HEK293 (cell line): Measurements from ENCODE around the gene MUC12.

Experiments
- CTCF ChIA-PET: fragments of 350-600 bp; formaldehyde crosslinking; extraction: SDS; loops from one replicate; lab custom pipeline; 2021; ENCODE audit warnings: antibody characterized with exemption; lab: Yijun Ruan, JAX
- POLR2A ChIA-PET: fragments of 300-600 bp; formaldehyde crosslinking; extraction: SDS; loops from one replicate; lab custom pipeline; 2020; ENCODE audit warnings: antibody characterized with exemption, inconsistent platforms; lab: Yijun Ruan, JAX
- H3K27ac ChIP-seq: fragments of 200-500 bp; sonication (Bioruptor generic); 2 replicates; pipeline ENCODE4 v1.5.1; 2014; ENCODE audit warnings: low read depth, low read length, control low read depth, inconsistent platforms; ENCODE audit errors: extremely low read depth
- H3K36me3 ChIP-seq, 2 experiments: fragments of 200-500 bp in 1 of 2; sonication (Bioruptor generic) in 1 of 2; 1 replicate in 1 of 2; 2 replicates in 1 of 2; pipeline ENCODE4 v1.5.1; 2014 to 2017; ENCODE audit warnings: inconsistent platforms in 2 of 2, low read length in 2 of 2; ENCODE audit not compliant: control insufficient read depth in 2 of 2, insufficient read depth in 1 of 2
- H3K4me1 ChIP-seq: fragments of 200-500 bp; sonication (Bioruptor generic); 2 replicates; pipeline ENCODE4 v1.5.1; 2014; ENCODE audit warnings: mild to moderate bottlenecking, low read length, inconsistent platforms; ENCODE audit not compliant: control insufficient read depth, insufficient read depth
- H3K4me3 ChIP-seq: 2 replicates; pipeline ENCODE4 v1.5.1; 2011; ENCODE audit warnings: low read depth, mild to moderate bottlenecking, control low read depth, low read length, moderate library complexity
- H3K9me3 ChIP-seq: fragments of 200-500 bp; sonication (Bioruptor generic); 2 replicates; pipeline ENCODE4 v1.5.1; 2014; ENCODE audit warnings: low read depth, low read length, inconsistent platforms; ENCODE audit not compliant: control insufficient read depth, insufficient read depth
- GLIS2 ChIP-seq: fragments of 450-650 bp; formaldehyde crosslinking; IDR thresholded peaks from 2 replicates; pipeline ENCODE4 v1.5.1; 2016; ENCODE audit warnings: missing biosample characterization, missing genetic modification characterization
- KLF16 ChIP-seq: fragments of 450-650 bp; formaldehyde crosslinking; IDR thresholded peaks from 2 replicates; pipeline ENCODE4 v1.5.1; 2017; ENCODE audit warnings: missing biosample characterization, missing genetic modification characterization
- RBAK ChIP-seq: fragments of 450-650 bp; formaldehyde crosslinking; IDR thresholded peaks from 2 replicates; pipeline ENCODE4 v1.5.1; 2016; ENCODE audit warnings: missing biosample characterization, missing genetic modification characterization
- SCRT1 ChIP-seq: fragments of 450-650 bp; formaldehyde crosslinking; IDR thresholded peaks from 2 replicates; pipeline ENCODE4 v1.5.1; 2016; ENCODE audit warnings: missing biosample characterization, missing genetic modification characterization, borderline replicate concordance
- TRIM28 ChIP-seq: IDR thresholded peaks from 2 replicates; pipeline ENCODE4 v1.6.1; 2011; ENCODE audit warnings: low read length, control low read depth, borderline replicate concordance
- ZIC2 ChIP-seq: fragments of 450-650 bp; formaldehyde crosslinking; IDR thresholded peaks from 2 replicates; pipeline ENCODE4 v1.5.1; 2016; ENCODE audit warnings: missing biosample characterization, missing genetic modification characterization
- ZNF146 ChIP-seq: fragments of 450-650 bp; formaldehyde crosslinking; IDR thresholded peaks from 2 replicates; pipeline ENCODE4 v1.5.1; 2016; ENCODE audit warnings: missing biosample characterization, missing genetic modification characterization
- ZNF362 ChIP-seq: fragments of 450-650 bp; formaldehyde crosslinking; IDR thresholded peaks from 2 replicates; pipeline ENCODE4 v1.5.1; 2016; ENCODE audit warnings: missing biosample characterization, missing genetic modification characterization
- ZNF544 ChIP-seq: fragments of 450-650 bp; formaldehyde crosslinking; IDR thresholded peaks from 2 replicates; pipeline ENCODE4 v1.5.0; 2017; ENCODE audit warnings: missing biosample characterization, missing genetic modification characterization
- ZNF560 ChIP-seq: fragments of 450-650 bp; formaldehyde crosslinking; IDR thresholded peaks from 2 replicates; pipeline ENCODE4 v1.5.1; 2017; ENCODE audit warnings: missing biosample characterization, missing genetic modification characterization, borderline replicate concordance
- ZNF610 ChIP-seq: fragments of 450-650 bp; formaldehyde crosslinking; IDR thresholded peaks from 2 replicates; pipeline ENCODE4 v1.5.1; 2016; ENCODE audit warnings: missing biosample characterization, missing genetic modification characterization, borderline replicate concordance
- ZNF660 ChIP-seq: fragments of 450-650 bp; IDR thresholded peaks from 2 replicates; pipeline ENCODE4 v1.5.1; 2018; ENCODE audit warnings: missing biosample characterization, mild to moderate bottlenecking, missing genetic modification characterization
- ZNF792 ChIP-seq: fragments of 450-650 bp; formaldehyde crosslinking; IDR thresholded peaks from 2 replicates; pipeline ENCODE4 v1.5.1; 2016; ENCODE audit warnings: missing biosample characterization, missing genetic modification characterization
- ZNF843 ChIP-seq: fragments of 450-650 bp; formaldehyde crosslinking; IDR thresholded peaks from 2 replicates; pipeline ENCODE4 v1.5.1; 2016; ENCODE audit warnings: missing biosample characterization, missing genetic modification characterization
- TF ChIP-seq, protein P1 (sequence below): fragments of 450-650 bp; formaldehyde crosslinking; optimal IDR thresholded peaks from 2 replicates; pipeline ENCODE3; 2016; ENCODE audit warnings: missing biosample characterization, mild to moderate bottlenecking, missing genetic modification characterization
- TF ChIP-seq, protein P2 (sequence below): fragments of 450-650 bp; formaldehyde crosslinking; IDR thresholded peaks from 2 replicates; pipeline ENCODE4 v1.5.1; 2017; ENCODE audit warnings: missing biosample characterization, missing genetic modification characterization
- TF ChIP-seq, protein P3 (sequence below): fragments of 450-650 bp; formaldehyde crosslinking; IDR thresholded peaks from 2 replicates; pipeline ENCODE4 v1.5.1; 2016; ENCODE audit warnings: missing biosample characterization, missing genetic modification characterization
- TF ChIP-seq, protein P4 (sequence below): fragments of 450-650 bp; formaldehyde crosslinking; IDR thresholded peaks from 2 replicates; pipeline ENCODE4 v1.5.1; 2017; ENCODE audit warnings: missing biosample characterization, missing genetic modification characterization
- TF ChIP-seq, protein P5 (sequence below): fragments of 450-650 bp; formaldehyde crosslinking; IDR thresholded peaks from 2 replicates; pipeline ENCODE4 v1.5.1; 2016; ENCODE audit warnings: missing biosample characterization, missing genetic modification characterization, borderline replicate concordance

Gene MUC12

GRCh38 chr7:101017064-101017777, 47.9 kb downstream of the MUC12 start (continued):
- TF ChIP-seq, protein P1, sequence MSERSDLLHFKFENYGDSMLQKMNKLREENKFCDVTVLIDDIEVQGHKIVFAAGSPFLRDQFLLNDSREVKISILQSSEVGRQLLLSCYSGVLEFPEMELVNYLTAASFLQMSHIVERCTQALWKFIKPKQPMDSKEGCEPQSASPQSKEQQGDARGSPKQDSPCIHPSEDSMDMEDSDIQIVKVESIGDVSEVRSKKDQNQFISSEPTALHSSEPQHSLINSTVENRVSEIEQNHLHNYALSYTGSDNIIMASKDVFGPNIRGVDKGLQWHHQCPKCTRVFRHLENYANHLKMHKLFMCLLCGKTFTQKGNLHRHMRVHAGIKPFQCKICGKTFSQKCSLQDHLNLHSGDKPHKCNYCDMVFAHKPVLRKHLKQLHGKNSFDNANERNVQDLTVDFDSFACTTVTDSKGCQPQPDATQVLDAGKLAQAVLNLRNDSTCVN (tag by site-specific recombination), result no peak
- TF ChIP-seq ZNF544 (tag by site-specific recombination) (no peak), SCRT1 (tag by site-specific recombination) (no peak), RBAK (tag by site-specific recombination) (no peak), ZNF146 (no peak), ZNF792 (no peak), GLIS2 (tag by site-specific recombination) (peak; percentile 65), ZNF843 (tag by site-specific recombination) (no peak)
- TF ChIP-seq, protein P2, sequence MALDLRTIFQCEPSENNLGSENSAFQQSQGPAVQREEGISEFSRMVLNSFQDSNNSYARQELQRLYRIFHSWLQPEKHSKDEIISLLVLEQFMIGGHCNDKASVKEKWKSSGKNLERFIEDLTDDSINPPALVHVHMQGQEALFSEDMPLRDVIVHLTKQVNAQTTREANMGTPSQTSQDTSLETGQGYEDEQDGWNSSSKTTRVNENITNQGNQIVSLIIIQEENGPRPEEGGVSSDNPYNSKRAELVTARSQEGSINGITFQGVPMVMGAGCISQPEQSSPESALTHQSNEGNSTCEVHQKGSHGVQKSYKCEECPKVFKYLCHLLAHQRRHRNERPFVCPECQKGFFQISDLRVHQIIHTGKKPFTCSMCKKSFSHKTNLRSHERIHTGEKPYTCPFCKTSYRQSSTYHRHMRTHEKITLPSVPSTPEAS (tag by site-specific recombination), result no peak
- TF ChIP-seq, protein P3, sequence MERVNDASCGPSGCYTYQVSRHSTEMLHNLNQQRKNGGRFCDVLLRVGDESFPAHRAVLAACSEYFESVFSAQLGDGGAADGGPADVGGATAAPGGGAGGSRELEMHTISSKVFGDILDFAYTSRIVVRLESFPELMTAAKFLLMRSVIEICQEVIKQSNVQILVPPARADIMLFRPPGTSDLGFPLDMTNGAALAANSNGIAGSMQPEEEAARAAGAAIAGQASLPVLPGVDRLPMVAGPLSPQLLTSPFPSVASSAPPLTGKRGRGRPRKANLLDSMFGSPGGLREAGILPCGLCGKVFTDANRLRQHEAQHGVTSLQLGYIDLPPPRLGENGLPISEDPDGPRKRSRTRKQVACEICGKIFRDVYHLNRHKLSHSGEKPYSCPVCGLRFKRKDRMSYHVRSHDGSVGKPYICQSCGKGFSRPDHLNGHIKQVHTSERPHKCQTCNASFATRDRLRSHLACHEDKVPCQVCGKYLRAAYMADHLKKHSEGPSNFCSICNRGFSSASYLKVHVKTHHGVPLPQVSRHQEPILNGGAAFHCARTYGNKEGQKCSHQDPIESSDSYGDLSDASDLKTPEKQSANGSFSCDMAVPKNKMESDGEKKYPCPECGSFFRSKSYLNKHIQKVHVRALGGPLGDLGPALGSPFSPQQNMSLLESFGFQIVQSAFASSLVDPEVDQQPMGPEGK (tag by site-specific recombination), result peak; percentile 57
- TF ChIP-seq, protein P4, sequence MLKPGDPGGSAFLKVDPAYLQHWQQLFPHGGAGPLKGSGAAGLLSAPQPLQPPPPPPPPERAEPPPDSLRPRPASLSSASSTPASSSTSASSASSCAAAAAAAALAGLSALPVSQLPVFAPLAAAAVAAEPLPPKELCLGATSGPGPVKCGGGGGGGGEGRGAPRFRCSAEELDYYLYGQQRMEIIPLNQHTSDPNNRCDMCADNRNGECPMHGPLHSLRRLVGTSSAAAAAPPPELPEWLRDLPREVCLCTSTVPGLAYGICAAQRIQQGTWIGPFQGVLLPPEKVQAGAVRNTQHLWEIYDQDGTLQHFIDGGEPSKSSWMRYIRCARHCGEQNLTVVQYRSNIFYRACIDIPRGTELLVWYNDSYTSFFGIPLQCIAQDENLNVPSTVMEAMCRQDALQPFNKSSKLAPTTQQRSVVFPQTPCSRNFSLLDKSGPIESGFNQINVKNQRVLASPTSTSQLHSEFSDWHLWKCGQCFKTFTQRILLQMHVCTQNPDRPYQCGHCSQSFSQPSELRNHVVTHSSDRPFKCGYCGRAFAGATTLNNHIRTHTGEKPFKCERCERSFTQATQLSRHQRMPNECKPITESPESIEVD (tag by site-specific recombination), result no peak

DNA sequence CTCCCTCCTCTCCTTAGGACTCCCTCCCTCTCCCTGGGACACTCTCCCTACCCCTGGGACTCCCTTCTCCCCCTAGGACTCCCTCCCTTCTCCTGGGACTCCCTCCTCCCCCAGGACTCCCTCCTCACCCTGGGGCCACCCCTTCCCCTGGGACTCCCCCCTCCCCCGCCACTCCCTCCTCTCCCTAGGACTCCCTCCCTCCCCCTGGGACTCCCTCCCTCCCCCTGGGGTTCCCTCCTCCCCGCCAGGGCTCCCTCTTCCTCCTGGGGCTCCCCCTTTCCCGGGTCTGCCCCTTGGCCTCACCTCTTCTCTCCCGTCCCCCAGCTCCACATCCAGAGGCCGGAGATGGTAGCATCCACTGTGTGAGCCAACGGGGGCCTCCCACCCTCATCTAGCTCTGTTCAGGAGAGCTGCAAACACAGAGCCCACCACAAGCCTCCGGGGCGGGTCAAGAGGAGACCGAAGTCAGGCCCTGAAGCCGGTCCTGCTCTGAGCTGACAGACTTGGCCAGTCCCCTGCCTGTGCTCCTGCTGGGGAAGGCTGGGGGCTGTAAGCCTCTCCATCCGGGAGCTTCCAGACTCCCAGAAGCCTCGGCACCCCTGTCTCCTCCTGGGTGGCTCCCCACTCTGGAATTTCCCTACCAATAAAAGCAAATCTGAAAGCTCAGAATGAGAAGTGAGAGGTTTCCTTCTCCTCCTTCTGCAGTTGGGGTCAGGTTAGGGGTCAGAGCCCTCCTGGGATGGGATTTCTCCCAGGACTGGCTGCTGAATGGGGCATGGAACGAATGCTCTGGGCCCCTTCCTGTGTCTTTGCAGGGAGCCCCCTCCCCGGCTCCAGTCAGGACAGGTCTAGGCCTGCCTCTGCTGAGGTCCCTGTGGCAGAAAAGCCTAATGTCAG, 49.2 kb downstream of the MUC12 start:
- ChIA-PET POLR2A (interaction anchor here (0.7 kb wide), 1 partner anchor 219 kb away, joined by 5 read pairs; no protein-coding TSS in a partner anchor), CTCF (no interaction called here)
- H3K9me3 ChIP-seq, result no peaks in the 10 kb centered on the region
- no peak overlapping the region for H3K27ac ChIP-seq
- H3K36me3 ChIP-seq, result no peaks in the 10 kb centered on the region
- no peaks in the 10 kb centered on the region for H3K4me1 ChIP-seq
- H3K4me3 ChIP-seq, result no peak overlapping the region
- TF ChIP-seq ZNF660 (tag by site-specific recombination), result no peak
- TF ChIP-seq TRIM28, result no peak
- TF ChIP-seq ZNF610 (tag by site-specific recombination), result no peak
- TF ChIP-seq, protein P5, sequence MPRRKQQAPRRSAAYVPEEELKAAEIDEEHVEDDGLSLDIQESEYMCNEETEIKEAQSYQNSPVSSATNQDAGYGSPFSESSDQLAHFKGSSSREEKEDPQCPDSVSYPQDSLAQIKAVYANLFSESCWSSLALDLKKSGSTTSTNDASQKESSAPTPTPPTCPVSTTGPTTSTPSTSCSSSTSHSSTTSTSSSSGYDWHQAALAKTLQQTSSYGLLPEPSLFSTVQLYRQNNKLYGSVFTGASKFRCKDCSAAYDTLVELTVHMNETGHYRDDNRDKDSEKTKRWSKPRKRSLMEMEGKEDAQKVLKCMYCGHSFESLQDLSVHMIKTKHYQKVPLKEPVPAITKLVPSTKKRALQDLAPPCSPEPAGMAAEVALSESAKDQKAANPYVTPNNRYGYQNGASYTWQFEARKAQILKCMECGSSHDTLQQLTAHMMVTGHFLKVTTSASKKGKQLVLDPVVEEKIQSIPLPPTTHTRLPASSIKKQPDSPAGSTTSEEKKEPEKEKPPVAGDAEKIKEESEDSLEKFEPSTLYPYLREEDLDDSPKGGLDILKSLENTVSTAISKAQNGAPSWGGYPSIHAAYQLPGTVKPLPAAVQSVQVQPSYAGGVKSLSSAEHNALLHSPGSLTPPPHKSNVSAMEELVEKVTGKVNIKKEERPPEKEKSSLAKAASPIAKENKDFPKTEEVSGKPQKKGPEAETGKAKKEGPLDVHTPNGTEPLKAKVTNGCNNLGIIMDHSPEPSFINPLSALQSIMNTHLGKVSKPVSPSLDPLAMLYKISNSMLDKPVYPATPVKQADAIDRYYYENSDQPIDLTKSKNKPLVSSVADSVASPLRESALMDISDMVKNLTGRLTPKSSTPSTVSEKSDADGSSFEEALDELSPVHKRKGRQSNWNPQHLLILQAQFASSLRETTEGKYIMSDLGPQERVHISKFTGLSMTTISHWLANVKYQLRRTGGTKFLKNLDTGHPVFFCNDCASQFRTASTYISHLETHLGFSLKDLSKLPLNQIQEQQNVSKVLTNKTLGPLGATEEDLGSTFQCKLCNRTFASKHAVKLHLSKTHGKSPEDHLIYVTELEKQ, result no peak
- TF ChIP-seq ZNF560 (tag by site-specific recombination), result no peak
- TF ChIP-seq ZIC2, result peak; percentile 60
- TF ChIP-seq ZNF362, result no peak
- no peak for TF ChIP-seq KLF16 (tag by site-specific recombination)
